Omental fat pad (tissue), 4 donors: ENCODE results near the gene PDCD6IP. TPM values are rescaled to one million over a fixed set of nuclear protein-coding genes. Genes with fewer than 3 reads are reported as not detected.

Experiments
- ATAC-seq: fragments of 150-250 bp; one replicate; pipeline ENCODE4 v1.9.1; 2016; ENCODE audit warnings: mild to moderate bottlenecking, moderate library complexity; ENCODE audit not compliant: low FRiP score
- DNase-seq: peaks from one replicate; pipeline ENCODE4 v3.0.0-alpha.2; 2019; ENCODE audit warnings: low spot score
- total RNA-seq, 4 donors: library from RNA; depleted of rRNA; stranded (reverse); fragments of >200 nt; gene quantifications; one replicate each; pipeline ENCODE4 v1.1.0, GENCODE V29; 2016
- TF ChIP-seq, protein P1 (sequence below), 3 donors: fragments of 450-650 bp; IDR thresholded peaks; one replicate each; pipeline ENCODE4 v1.5.1; 2016 to 2017; ENCODE audit warnings: antibody characterized with exemption in 3 of 3, mild to moderate bottlenecking in 3 of 3, moderate library complexity in 2 of 3

PDCD6IP gene
- total RNA-seq, 4 donors from 2014 or later = 115 to 167 (median 163) TPM

DNA sequence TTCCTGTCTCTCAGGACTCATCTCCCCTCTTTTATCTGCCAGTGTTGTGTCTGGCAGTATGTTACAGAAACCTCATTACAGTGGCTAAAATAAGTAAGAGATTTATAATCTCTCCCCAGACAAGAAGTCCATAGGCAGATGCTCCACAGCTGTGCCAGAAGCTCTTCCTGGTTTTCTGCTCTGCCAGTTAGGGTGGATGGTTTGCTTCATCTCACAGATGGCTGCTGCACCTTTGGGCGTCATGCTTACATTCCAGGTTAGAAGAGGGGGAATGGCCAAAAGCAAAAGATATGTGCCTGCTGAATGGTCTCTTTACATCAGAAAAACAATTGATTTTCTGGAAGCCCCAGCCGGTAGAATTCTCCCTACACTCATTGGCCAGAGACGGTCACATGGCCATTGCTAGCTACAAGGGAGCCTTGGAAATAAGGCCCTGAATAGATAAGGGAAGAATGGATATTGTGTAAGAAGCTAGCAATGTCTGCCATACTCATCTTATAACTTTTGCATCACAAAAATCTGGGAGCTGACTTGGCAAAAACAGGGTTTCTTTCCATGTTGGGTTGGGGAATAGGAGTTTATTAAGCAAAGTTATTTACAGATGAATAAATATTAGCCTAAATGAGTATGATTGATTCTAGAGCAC is 91.1 kb downstream of the PDCD6IP start:
- DNase-seq (no peak), ATAC-seq (no peak)
- TF ChIP-seq, protein P1, sequence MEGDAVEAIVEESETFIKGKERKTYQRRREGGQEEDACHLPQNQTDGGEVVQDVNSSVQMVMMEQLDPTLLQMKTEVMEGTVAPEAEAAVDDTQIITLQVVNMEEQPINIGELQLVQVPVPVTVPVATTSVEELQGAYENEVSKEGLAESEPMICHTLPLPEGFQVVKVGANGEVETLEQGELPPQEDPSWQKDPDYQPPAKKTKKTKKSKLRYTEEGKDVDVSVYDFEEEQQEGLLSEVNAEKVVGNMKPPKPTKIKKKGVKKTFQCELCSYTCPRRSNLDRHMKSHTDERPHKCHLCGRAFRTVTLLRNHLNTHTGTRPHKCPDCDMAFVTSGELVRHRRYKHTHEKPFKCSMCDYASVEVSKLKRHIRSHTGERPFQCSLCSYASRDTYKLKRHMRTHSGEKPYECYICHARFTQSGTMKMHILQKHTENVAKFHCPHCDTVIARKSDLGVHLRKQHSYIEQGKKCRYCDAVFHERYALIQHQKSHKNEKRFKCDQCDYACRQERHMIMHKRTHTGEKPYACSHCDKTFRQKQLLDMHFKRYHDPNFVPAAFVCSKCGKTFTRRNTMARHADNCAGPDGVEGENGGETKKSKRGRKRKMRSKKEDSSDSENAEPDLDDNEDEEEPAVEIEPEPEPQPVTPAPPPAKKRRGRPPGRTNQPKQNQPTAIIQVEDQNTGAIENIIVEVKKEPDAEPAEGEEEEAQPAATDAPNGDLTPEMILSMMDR (IDR thresholded peaks at IDR 0.05) = no peak

- TF ChIP-seq, protein P1 (IDR thresholded peaks at IDR 0.05) = no peak
- ATAC-seq = no peak
- DNase-seq = no peak
Observed at GRCh38 chr3:33892655-33893054, 94.2 kb downstream of the PDCD6IP start.

- ATAC-seq (no peak), DNase-seq (no peak)
- TF ChIP-seq, protein P1 (IDR thresholded peaks at IDR 0.05) = no peak
Observed at GRCh38 chr3:33895658-33896057, 97.2 kb downstream of the PDCD6IP start.

GRCh38 chr3:33897306-33897705 is 98.9 kb downstream of the PDCD6IP start:
- ATAC-seq (no peak), DNase-seq (no peak)
- TF ChIP-seq, protein P1 (IDR thresholded peaks at IDR 0.05) = no peak

DNA sequence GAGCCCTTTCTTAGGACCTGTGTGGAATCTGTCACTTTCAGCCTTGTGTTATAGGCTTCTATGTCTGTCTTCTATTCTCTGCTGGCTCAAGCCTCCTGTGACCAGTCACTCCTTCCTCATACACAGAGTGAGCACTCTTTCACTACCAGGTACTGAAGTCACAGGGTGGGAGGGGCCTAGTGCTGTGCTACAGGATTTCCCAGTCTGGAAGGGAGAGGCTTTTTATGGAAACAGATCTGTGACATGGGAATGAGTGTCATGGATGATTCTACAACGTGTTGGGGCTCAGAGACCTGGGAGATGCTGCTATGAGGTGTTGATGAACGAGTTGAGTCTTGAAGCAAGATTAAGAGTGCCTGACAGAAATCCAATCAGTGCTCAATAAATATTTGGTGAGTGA is 100.5 kb downstream of the PDCD6IP start:
- ATAC-seq (no peak), DNase-seq (no peak)
- TF ChIP-seq, protein P1 (IDR thresholded peaks at IDR 0.05) = no peak

GRCh38 chr3:33900440-33900808 is 102.0 kb downstream of the PDCD6IP start:
- TF ChIP-seq, protein P1 (IDR thresholded peaks at IDR 0.05) = no peak
- ATAC-seq (no peak), DNase-seq (no peak)

- ATAC-seq = no peak
Observed at GRCh38 chr3:33900809-33901505, 102.5 kb downstream of the PDCD6IP start.

More at GRCh38 chr3:33900809-33901505, 102.5 kb downstream of the PDCD6IP start:
- no peak for DNase-seq
- TF ChIP-seq, protein P1 (IDR thresholded peaks at IDR 0.05) = no peak
